HG03097 (cell line): ENCODE results near the gene DST.
"Not testable (repeated sequence)": the region's sequence is repeated elsewhere in the genome, so short reads cannot be mapped to it uniquely, and the experiment has no call there.

Experiments used
- ATAC-seq: cut with Tn5 transposase; IDR thresholded peaks from one replicate; pipeline ENCODE4 v1.9.1; 2021; ENCODE audit not compliant: unreplicated experiment, low FRiP score

Gene DST

GRCh38 chr6:56521976-56522375 is 120.7 kb downstream of the DST start:
- ATAC-seq = no peak

- no peak for ATAC-seq
These were observed 121.2 kb downstream of the DST start for GRCh38 chr6:56521454-56521853.

- no peak for ATAC-seq
These were observed 122.5 kb downstream of the DST start for GRCh38 chr6:56520218-56520617.

GRCh38 chr6:56518995-56519767 is 123.5 kb downstream of the DST start:
- ATAC-seq = no peak

- ATAC-seq = no peak
These were observed 125.4 kb downstream of the DST start for GRCh38 chr6:56517155-56517745.

GRCh38 chr6:56516003-56516402 is 126.7 kb downstream of the DST start:
- no peak for ATAC-seq

GRCh38 chr6:56515081-56515905 is 127.4 kb downstream of the DST start:
- no peak for ATAC-seq

- ATAC-seq = no peak
These were observed 128.3 kb downstream of the DST start for GRCh38 chr6:56514395-56514794.

- no peak for ATAC-seq
These were observed 129.1 kb downstream of the DST start for GRCh38 chr6:56513631-56514030.

- no peak for ATAC-seq
These were observed 131.1 kb downstream of the DST start for GRCh38 chr6:56511591-56511990.

- ATAC-seq = no peak
These were observed 131.6 kb downstream of the DST start for GRCh38 chr6:56510984-56511531.

GRCh38 chr6:56509031-56509430 is 133.7 kb downstream of the DST start:
- ATAC-seq = no peak

GRCh38 chr6:56507517-56507916 is 135.2 kb downstream of the DST start:
- no peak for ATAC-seq

GRCh38 chr6:56505512-56506260 is 137.0 kb downstream of the DST start:
- no peak for ATAC-seq

- ATAC-seq = no peak
These were observed 140.7 kb downstream of the DST start for GRCh38 chr6:56501993-56502392.

GRCh38 chr6:56499095-56499494 is 143.6 kb downstream of the DST start:
- no peak for ATAC-seq

- no peak for ATAC-seq
These were observed 145.0 kb downstream of the DST start for GRCh38 chr6:56497691-56498090.

- no peak for ATAC-seq
These were observed 145.4 kb downstream of the DST start for GRCh38 chr6:56497240-56497639.

GRCh38 chr6:56496650-56497049 is 146.0 kb downstream of the DST start:
- not testable (repeated sequence) for ATAC-seq

- ATAC-seq = no peak
These were observed 147.0 kb downstream of the DST start for GRCh38 chr6:56495654-56496053.
